ENCODE measurements around the gene CAPN5.

GRCh38 chr11:77175021-77175842 lies 108.5 kb downstream of the CAPN5 start:
- no peak for TF ChIP-seq CTCF (IDR thresholded peaks at IDR 0.05)
- no peak for TF ChIP-seq POLR2A (IDR thresholded peaks at IDR 0.05; ENCODE audit: low read length)
- TF ChIP-seq USF2 (IDR thresholded peaks at IDR 0.05), result no peak
- no peak for TF ChIP-seq REST (IDR thresholded peaks at IDR 0.05)
- TF ChIP-seq CBX8 (IDR thresholded peaks at IDR 0.05), result no peak
- TF ChIP-seq JUNB (IDR thresholded peaks at IDR 0.05), result no peak
- TF ChIP-seq RARB (CRISPR knock-in tag; IDR thresholded peaks at IDR 0.05), result no peak
- no peak for TF ChIP-seq POLR2AphosphoS2 (conservative IDR thresholded peaks at IDR 0.05; ENCODE audit: low read length)
- TF ChIP-seq GATA3 (IDR thresholded peaks at IDR 0.05; ENCODE audit: borderline replicate concordance), result no peak
- no peak for TF ChIP-seq EP300 (IDR thresholded peaks at IDR 0.05)
